GM23248 (cell line): ENCODE results near the gene BICC1.

Source experiments
- EZH2 ChIP-seq: fragments of 200-600 bp; sonication (generic); IDR thresholded peaks from 2 replicates; pipeline ENCODE4 v1.6.1; 2018; ENCODE audit warnings: antibody characterized with exemption, mild to moderate bottlenecking; ENCODE audit not compliant: insufficient read depth, poor library complexity, severe bottlenecking
- EZH2phosphoT487 ChIP-seq: fragments of 200-600 bp; sonication (generic); IDR thresholded peaks from 2 replicates; pipeline ENCODE4 v1.6.1; 2018; ENCODE audit warnings: antibody characterized with exemption, moderate library complexity, mild to moderate bottlenecking, low read depth; ENCODE audit not compliant: insufficient read depth

DNA sequence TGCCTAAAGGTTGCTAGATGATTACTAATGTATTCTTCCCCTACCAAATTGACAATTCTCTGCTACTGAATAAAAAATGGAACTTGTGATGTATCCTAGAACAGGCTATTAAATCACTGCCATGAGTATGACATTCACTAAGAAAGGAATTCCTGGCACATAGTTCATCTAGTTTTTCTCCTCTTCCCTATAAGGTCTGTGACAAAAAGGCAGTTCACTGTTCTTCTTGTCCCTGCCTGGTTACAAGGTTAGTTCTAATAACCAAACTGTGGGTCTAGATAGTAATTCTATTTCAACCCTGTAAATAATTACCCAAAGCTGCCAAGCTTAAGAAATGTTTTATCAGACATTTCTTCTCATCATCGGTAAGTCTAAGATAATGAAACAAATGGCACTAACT lies 245.6 kb downstream of the BICC1 start:
- TF ChIP-seq EZH2 (no peak), EZH2phosphoT487 (no peak)
